OCI-LY7 (cell line): ENCODE measurements around the gene PGA5.

ENCODE experiments used
- EZH2phosphoT487 ChIP-seq: fragments of 200-600 bp; sonication (generic); IDR thresholded peaks from 2 replicates; pipeline ENCODE4 v1.6.1; 2018; ENCODE audit warnings: low read depth, borderline replicate concordance, mild to moderate bottlenecking, mixed run types, antibody characterized with exemption, low read length, moderate library complexity, mixed read lengths
- TF ChIP-seq, protein P1 (sequence below): fragments of 200-600 bp; sonication (generic); conservative IDR thresholded peaks from 2 replicates; pipeline ENCODE4 v1.5.1; 2014; ENCODE audit warnings: mild to moderate bottlenecking, antibody characterized with exemption, low read length, moderate library complexity, mixed read lengths

DNA sequence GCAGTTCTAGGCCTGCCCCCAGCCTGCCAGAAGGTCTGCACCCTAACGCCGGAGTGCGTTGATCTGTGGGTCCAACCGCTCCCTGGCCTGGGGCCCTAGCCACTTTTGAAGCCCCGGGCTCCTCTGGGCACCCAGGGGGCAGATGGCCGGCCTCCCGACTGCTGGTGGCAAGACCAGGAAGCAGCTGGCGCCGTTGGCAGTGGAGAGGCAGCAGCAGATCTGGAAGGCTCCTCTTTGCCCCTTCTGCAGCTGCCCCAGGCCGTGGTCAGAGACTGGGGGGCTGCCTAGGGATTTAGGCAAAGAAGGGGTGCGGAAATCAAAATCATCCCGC lies 54.6 kb downstream of the PGA5 start:
- TF ChIP-seq, protein P1, sequence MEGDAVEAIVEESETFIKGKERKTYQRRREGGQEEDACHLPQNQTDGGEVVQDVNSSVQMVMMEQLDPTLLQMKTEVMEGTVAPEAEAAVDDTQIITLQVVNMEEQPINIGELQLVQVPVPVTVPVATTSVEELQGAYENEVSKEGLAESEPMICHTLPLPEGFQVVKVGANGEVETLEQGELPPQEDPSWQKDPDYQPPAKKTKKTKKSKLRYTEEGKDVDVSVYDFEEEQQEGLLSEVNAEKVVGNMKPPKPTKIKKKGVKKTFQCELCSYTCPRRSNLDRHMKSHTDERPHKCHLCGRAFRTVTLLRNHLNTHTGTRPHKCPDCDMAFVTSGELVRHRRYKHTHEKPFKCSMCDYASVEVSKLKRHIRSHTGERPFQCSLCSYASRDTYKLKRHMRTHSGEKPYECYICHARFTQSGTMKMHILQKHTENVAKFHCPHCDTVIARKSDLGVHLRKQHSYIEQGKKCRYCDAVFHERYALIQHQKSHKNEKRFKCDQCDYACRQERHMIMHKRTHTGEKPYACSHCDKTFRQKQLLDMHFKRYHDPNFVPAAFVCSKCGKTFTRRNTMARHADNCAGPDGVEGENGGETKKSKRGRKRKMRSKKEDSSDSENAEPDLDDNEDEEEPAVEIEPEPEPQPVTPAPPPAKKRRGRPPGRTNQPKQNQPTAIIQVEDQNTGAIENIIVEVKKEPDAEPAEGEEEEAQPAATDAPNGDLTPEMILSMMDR, result no peak
- no peak for TF ChIP-seq EZH2phosphoT487
